ENCODE data around the gene FZR1.
A peak's percentile ranks its signal among the peaks of the same experiment; 100 is the strongest.
"Not testable (repeated sequence)": the region's sequence is repeated elsewhere in the genome, so short reads cannot be mapped to it uniquely, and the experiment has no call there.

The FZR1 gene

GRCh38 chr19:3549816-3550215, 43.7 kb downstream of the FZR1 start:
- no peak for DNase-seq

GRCh38 chr19:3550947-3551791, 45.1 kb downstream of the FZR1 start:
- DNase-seq = no peak

DNA sequence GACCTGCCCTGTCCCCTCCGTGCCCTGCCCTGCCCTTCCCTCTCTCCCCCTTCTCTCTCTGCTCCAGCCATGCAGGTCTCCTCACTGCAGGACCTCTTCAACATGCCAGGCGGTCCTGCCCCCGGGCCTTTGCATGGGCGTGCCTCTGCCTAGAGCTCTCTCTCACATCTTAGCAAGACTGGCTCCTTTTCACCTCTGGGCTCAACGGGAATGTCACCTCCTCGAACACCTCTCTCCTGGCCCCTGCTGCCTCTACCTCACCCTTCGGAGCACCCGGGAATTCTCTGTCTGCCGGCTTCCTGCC, 45.6 kb downstream of the FZR1 start:
- DNase-seq = no peak

GRCh38 chr19:3554254-3555083, 48.4 kb downstream of the FZR1 start:
- DNase-seq = peak; percentile 44

- DNase-seq = no peak
Measured at GRCh38 chr19:3555653-3556422, 49.7 kb downstream of the FZR1 start.

- DNase-seq = no peak
Measured at GRCh38 chr19:3556423-3556977, 50.4 kb downstream of the FZR1 start.

- DNase-seq = peak; percentile 28
Measured at GRCh38 chr19:3556978-3557460, 50.9 kb downstream of the FZR1 start.

DNA sequence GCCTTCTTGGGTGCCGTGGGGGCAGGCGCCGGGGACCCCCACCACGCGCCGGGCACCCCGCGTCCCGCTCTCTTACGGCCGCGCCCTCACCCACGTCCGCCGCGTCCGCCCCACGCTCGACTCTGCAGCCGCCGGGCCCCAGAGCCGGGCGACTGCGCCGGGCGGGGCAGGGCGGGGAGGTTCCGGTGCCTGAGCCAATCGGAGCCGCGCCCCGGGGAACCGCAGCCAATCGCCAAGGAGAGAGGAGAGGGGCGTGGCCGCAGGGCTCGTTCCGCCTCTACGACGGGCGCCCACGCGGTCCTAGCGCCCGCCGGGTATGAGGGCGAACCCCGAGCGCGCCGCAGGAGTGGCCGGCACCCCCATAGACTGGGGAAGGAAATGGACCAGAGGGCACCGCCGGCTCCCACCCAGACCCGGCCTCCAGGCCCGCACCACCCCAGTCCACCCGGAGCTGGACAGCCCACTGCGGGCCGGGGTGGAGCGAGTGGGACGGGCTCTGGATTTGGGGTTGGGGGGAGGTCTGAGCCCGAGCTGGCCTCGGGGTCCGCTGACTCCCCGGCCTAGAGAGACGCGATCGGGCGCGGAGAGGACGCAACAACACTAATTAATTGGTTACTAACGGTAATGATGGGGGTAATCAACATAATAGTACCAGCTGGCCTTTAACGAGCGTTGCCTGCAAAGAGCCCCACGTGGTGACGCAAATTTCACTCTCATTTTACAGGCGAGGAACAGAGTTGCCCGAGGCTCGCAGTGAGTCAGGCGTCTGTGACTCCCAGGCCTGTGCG, 51.5 kb downstream of the FZR1 start, which contains the start of gene MFSD12:
TSS of gene MFSD12 (minus strand) at position 126 of the 788 bp plus-strand sequence. CDS start 183 bp downstream, outside the sequence.
- peak; percentile 93 for DNase-seq

DNA sequence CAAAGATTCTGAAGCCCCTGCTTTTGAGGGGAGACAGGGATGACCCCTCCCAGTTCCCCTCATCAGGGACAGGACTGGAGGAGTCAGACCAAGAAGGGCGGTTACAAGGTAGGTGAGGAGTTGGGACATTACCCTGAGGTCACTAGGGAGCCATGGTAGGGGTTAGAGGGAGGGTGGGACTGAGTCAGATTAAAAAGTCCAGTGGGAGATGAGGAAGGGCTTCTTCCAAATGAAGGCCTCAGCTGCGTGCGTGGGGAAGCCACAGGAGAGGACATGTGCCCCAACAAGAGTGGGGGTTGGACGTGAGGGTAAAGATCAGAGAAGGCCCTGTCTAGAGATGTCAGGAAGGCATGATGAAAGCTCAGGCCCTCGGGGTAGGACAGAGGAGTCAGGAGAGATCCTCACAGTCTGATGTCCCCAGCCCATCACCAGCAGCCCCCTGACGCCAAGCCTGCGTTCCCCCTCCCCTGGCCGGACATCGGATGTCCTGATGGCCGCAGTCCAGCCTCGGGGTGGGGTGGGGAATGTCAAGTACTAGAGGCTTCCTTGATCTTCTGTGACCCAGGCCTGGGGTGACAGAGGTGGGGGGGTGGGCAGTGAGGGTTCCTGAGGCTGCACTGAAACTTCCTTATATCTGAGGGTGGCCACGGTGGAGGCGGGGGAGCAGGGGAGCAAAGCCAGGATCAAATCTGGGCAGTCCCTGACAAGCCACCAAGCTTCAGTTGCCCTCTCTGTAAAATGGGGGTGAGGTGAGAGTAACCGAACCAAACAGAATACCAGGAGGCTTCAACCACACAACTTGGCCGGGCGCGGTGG, 57.8 kb downstream of the FZR1 start:
- DNase-seq = no peak

DNA sequence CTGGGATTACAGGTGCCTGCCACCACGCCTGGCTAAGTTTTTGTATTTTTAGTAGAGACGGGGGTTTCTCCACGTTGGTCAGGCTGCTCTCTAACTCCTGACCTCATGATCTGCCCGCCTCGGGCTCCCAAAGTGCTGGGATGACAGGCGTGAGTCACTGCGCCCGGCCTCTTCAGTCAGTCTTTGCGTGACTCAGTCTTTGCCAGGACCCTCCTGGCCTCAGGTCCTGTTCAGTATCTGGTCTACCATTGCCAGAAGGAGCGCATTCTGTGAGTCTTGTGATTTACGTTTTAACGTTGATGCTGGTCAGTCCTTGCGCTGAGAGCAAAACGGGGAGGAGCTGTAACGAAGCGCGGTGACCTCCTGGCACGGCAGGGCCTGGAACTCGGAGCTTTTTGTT, 59.0 kb downstream of the FZR1 start:
- peak; percentile 56 for DNase-seq

DNA sequence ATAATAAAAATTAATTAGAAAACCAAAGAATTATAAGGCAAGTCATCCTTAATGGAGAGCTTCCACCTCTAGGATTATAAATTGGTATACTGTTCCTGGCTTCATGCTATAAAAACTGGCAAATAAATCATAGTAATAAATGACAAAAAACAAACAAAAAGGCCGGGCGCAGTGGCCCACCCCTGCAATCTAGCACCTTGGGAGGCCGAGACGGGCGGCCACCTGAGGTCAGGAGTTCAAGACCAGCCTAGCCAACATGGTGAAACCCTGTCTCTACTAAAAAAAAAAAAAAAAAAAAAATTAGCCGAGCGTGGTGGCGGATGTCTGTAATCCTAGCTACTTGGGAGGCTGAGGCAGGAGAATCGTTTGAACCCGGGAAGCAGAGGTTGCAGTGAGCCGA, 63.9 kb downstream of the FZR1 start:
- DNase-seq = not testable (repeated sequence)

DNA sequence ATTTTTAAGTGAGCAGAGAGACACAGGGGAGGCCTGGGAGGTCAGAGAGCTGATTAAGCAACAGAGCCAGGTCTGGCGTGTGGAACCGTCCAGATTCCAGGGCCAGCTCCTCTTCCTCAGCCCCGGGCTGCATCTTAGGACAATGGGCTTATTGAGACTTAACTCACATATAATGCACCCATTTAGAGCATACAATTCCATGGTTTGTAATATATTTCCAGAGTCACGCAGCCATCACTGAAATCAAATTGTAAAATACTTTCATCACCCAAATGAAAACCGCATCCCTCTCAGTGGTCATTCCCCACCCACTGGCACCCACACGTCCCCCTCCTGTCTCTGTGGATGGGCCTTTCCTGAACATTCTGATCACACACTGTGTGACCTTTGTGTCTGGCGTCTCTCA, 64.5 kb downstream of the FZR1 start:
- DNase-seq = no peak

GRCh38 chr19:3572132-3572854, 66.2 kb downstream of the FZR1 start:
- peak; percentile 100 for DNase-seq

DNA sequence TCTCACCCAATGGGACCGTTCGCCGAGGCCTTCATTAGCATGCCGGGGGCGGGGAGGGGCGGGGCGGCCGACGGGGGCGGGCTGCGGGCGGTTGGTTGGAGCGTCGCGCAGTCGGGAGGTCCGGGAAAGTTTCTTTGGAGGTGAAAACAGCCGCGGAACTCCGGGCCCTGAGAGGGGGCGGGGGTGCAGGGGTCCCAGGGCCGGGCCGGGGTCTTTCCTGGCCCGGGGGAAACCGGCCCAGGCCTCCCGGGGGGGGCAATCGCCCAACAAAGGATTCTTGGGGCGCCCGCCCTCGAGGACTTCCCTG, 66.7 kb downstream of the FZR1 start, which contains the start of gene HMG20B:
TSS of gene HMG20B (plus strand) at position 90 of the 307 bp plus-strand sequence. CDS start 366 bp downstream, outside the sequence.
- no peak for DNase-seq

DNA sequence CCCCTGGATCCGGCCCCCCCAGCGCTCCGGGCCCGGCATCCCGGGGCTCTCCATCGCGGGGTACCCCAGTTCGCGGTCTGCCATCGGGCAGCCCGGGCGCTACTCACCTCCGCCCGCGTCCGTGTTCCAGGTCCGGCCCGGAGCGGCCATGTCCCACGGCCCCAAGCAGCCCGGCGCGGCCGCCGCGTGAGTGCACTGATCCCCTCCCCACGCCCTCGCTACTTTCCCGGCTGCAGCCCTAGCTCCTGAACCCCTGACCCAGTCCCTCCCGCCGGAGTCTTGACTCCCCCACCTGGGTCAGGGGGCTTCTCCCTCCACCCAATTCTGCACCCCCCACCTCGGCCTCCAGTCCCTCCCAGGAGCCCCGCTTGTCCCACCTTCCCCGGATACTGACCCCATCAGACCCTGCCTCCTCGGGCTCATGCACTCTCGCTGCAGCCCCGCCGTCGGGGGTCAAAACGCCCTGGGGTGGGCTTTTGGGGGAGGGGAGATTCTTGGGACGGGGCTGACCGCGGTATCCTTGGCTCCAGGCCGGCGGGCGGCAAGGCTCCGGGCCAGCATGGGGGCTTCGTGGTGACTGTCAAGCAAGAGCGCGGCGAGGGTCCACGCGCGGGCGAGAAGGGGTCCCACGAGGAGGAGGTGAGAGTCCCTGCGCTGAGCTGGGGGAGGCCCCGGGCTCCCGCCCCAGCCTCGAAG, 67.2 kb downstream of the FZR1 start:
- no peak for DNase-seq

GRCh38 chr19:3573858-3574637, 67.9 kb downstream of the FZR1 start:
- DNase-seq = peak; percentile 99

- DNase-seq = peak; percentile 44
Measured at GRCh38 chr19:3575260-3575741, 69.2 kb downstream of the FZR1 start.

GRCh38 chr19:3575949-3576673, 70.0 kb downstream of the FZR1 start:
- no peak for DNase-seq
